A673 (cell line): ENCODE measurements around the gene ZNF100.

Source experiments
- EZH2 ChIP-seq: fragments of 200-600 bp; sonication (generic); IDR thresholded peaks from 2 replicates; pipeline ENCODE4 v1.6.1; 2017; ENCODE audit warnings: borderline replicate concordance, low read depth, mild to moderate bottlenecking, mixed read lengths, antibody characterized with exemption, low read length; ENCODE audit not compliant: poor library complexity, severe bottlenecking
- TF ChIP-seq, protein P1 (sequence below): fragments of 300-800, 200-600 bp; sonication (generic); conservative IDR thresholded peaks from 2 replicates; pipeline ENCODE4 v1.5.1; 2017; ENCODE audit warnings: low read depth, mild to moderate bottlenecking, antibody characterized with exemption, low read length, moderate library complexity, mixed read lengths

DNA sequence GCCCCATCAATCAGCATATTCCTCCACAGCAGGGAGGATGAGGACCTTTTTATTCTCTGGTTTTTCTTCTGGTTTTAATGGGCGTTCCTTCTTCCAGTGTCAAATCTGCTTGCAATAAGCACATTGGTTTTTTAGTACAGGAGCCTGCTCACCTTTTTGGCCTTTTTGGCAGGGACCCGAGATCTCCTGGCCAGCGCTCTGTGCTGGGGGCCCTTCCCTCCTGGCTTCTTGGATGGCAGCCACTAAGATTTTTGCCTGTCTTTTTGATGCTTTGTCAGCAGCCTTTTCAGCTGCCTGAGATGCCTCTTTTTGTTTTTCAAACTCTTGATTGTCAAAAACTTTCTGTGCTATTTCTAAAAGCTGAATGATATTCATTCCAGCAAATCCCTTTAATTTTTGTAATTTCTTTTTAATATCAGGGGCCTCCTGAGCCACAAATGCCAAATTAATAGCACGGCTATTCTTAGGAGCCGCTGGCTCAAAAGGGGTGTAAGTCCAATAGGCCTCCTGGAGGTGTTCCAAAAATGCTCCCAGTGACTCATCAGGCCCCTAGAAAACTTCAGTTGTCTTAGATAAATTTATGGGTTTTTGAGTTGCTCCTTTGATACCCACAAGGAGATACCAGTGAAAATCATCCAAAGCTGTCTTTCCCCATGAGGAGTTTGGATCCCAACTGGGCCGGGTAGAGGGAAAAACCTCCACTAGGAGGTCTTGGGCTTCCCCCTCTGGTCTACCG, 73.0 kb downstream of the ZNF100 start:
- TF ChIP-seq, protein P1, sequence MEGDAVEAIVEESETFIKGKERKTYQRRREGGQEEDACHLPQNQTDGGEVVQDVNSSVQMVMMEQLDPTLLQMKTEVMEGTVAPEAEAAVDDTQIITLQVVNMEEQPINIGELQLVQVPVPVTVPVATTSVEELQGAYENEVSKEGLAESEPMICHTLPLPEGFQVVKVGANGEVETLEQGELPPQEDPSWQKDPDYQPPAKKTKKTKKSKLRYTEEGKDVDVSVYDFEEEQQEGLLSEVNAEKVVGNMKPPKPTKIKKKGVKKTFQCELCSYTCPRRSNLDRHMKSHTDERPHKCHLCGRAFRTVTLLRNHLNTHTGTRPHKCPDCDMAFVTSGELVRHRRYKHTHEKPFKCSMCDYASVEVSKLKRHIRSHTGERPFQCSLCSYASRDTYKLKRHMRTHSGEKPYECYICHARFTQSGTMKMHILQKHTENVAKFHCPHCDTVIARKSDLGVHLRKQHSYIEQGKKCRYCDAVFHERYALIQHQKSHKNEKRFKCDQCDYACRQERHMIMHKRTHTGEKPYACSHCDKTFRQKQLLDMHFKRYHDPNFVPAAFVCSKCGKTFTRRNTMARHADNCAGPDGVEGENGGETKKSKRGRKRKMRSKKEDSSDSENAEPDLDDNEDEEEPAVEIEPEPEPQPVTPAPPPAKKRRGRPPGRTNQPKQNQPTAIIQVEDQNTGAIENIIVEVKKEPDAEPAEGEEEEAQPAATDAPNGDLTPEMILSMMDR, result no peak
- no peak for TF ChIP-seq EZH2
